GM10248 (cell line): ENCODE measurements around the gene ZEB2.

Source experiments
- CTCF ChIA-PET: fragments of 300-600 bp; sonication (Branson Sonifier 250); formaldehyde crosslinking; extraction: SDS; loops from one replicate; lab custom pipeline; 2021; ENCODE audit warnings: antibody characterized with exemption; lab: Yijun Ruan, JAX
- POLR2A ChIA-PET: fragments of 350-650 bp; sonication (Branson Sonifier 250); formaldehyde crosslinking; extraction: SDS; loops from one replicate; lab custom pipeline; 2020; ENCODE audit warnings: antibody characterized with exemption; lab: Yijun Ruan, JAX
- DNase-seq: peaks from one replicate; pipeline ENCODE4 v3.0.0; 2012; ENCODE audit errors: extremely low spot score
- CTCF ChIP-seq: IDR thresholded peaks from 2 replicates; pipeline ENCODE4 v1.5.1; 2012; ENCODE audit warnings: mild to moderate bottlenecking, low read depth; ENCODE audit errors: extremely low read depth, missing control alignments, control extremely low read depth

Gene ZEB2

GRCh38 chr2:144554492-144555210 is 34.7 kb upstream of the ZEB2 start:
- POLR2A ChIA-PET, result no interaction called here
- CTCF ChIA-PET, result interaction anchor here (1.4 to 1.5 kb wide), 2 partner anchors 7 to 11 kb away, joined by 3 read pairs; no protein-coding TSS in a partner anchor

GRCh38 chr2:144553379-144553778 is 33.5 kb upstream of the ZEB2 start:
- no peak for TF ChIP-seq CTCF
- CTCF ChIA-PET, result interaction anchor here (1.4 kb wide), 1 partner anchor 8 kb away, joined by 3 read pairs; no protein-coding TSS in a partner anchor
- DNase-seq, result no peak
- POLR2A ChIA-PET, result no interaction called here

More at GRCh38 chr2:144554492-144555210, 34.7 kb upstream of the ZEB2 start:
- DNase-seq, result no peak
- no peak for TF ChIP-seq CTCF

GRCh38 chr2:144552821-144553220 is 32.9 kb upstream of the ZEB2 start:
- POLR2A ChIA-PET, result no interaction called here
- no peak for TF ChIP-seq CTCF
- CTCF ChIA-PET, result interaction anchor here (1.4 kb wide), 1 partner anchor 9 kb away, joined by 3 read pairs; no protein-coding TSS in a partner anchor
- DNase-seq, result no peak

- ChIA-PET CTCF (interaction anchor here (1.2 kb wide), 1 partner anchor 33 kb away, joined by 3 read pairs; no protein-coding TSS in a partner anchor), POLR2A (no interaction called here)
- no peak for TF ChIP-seq CTCF
Observed at GRCh38 chr2:144550911-144551310, 31.0 kb upstream of the ZEB2 start.

GRCh38 chr2:144550084-144550483 is 30.2 kb upstream of the ZEB2 start:
- POLR2A ChIA-PET, result no interaction called here

More at GRCh38 chr2:144550911-144551310, 31.0 kb upstream of the ZEB2 start:
- no peak for DNase-seq

More at GRCh38 chr2:144550084-144550483, 30.2 kb upstream of the ZEB2 start:
- CTCF ChIA-PET, result interaction anchor here (1.2 kb wide), 1 partner anchor 34 kb away, joined by 3 read pairs; no protein-coding TSS in a partner anchor
- no peak for TF ChIP-seq CTCF
- no peak for DNase-seq
